H1 (cell line): ENCODE measurements around the gene TEX28. TPM values are rescaled to one million over a fixed set of nuclear protein-coding genes. Genes with fewer than 3 reads are reported as not detected.

ENCODE experiments used
- CBX5 ChIP-seq: fragments of 300-800, 300-1000 bp; sonication (generic); IDR thresholded peaks from 2 replicates; pipeline ENCODE4 v1.7.1; 2016; ENCODE audit warnings: antibody characterized with exemption, low read length, low read depth
- CBX8 ChIP-seq: fragments of 300-800, 300-1000 bp; sonication (generic); IDR thresholded peaks from 2 replicates; pipeline ENCODE4 v1.7.1; 2016; ENCODE audit warnings: low read depth, low read length, borderline replicate concordance
- CHD7 ChIP-seq: fragments of 300-600 bp; sonication (generic); IDR thresholded peaks from 2 replicates; pipeline ENCODE4 v1.7.1; 2012; ENCODE audit warnings: low read length, moderate library complexity, mild to moderate bottlenecking, inconsistent platforms; ENCODE audit not compliant: insufficient replicate concordance
- EGR1 ChIP-seq: IDR thresholded peaks from 2 replicates; pipeline ENCODE4 v1.6.1; 2011; ENCODE audit warnings: low read depth, low read length, borderline replicate concordance
- EP300 ChIP-seq, 2 experiments: IDR thresholded peaks; 1 replicate in 1 of 2; 2 replicates in 1 of 2; pipeline ENCODE4 v1.6.1; 2011 to 2012; ENCODE audit warnings: low read depth in 2 of 2, low read length in 2 of 2, mild to moderate bottlenecking in 2 of 2, borderline replicate concordance in 1 of 2, inconsistent platforms in 1 of 2, moderate library complexity in 1 of 2
- FOSL1 ChIP-seq: IDR thresholded peaks from 2 replicates; pipeline ENCODE4 v1.6.1; 2011; ENCODE audit warnings: mild to moderate bottlenecking, low read depth, low read length, moderate library complexity; ENCODE audit not compliant: insufficient read depth
- JUN ChIP-seq: IDR thresholded peaks from 2 replicates; pipeline ENCODE4 v1.6.1; 2011; ENCODE audit warnings: low read depth, mild to moderate bottlenecking, improper control_type of control experiment, low read length
- KDM5A ChIP-seq: fragments of 200-600 bp; IDR thresholded peaks from 2 replicates; pipeline ENCODE4 v1.7.1; 2012; ENCODE audit warnings: mild to moderate bottlenecking, low read length, inconsistent platforms, mixed read lengths
- MAX ChIP-seq: IDR thresholded peaks from 2 replicates; pipeline ENCODE4 v1.6.1; 2012; ENCODE audit warnings: inconsistent platforms
- SP2 ChIP-seq: IDR thresholded peaks from 2 replicates; pipeline ENCODE4 v1.6.1; 2012; ENCODE audit warnings: mild to moderate bottlenecking, low read length, inconsistent platforms
- SP4 ChIP-seq: IDR thresholded peaks from 2 replicates; pipeline ENCODE4 v1.6.1; 2012; ENCODE audit warnings: low read length, inconsistent platforms
- YY1 ChIP-seq: IDR thresholded peaks from 2 replicates; pipeline ENCODE4 v1.6.1; 2011; ENCODE audit warnings: low read depth, mild to moderate bottlenecking, low read length
- ZNF274 ChIP-seq: IDR thresholded peaks from 2 replicates; pipeline ENCODE4 v1.7.0; 2012; ENCODE audit warnings: low read length, borderline replicate concordance; ENCODE audit errors: extremely low read depth
- polyA plus RNA-seq, 7 experiments: library from polyadenylated mRNA; depleted of rRNA in 3 of 7; stranded (reverse) in 5 of 7; unstranded in 2 of 7; fragments of >200 nt in 5 of 7; fragments of 200-250 nt in 2 of 7; gene quantifications; 1 replicate in 5 of 7; 2 replicates in 1 of 7; 4 replicates in 1 of 7; pipeline versions ENCODE4 v1.2.1 to v1.2.3, GENCODE V29; 2011 to 2013; ENCODE audit warnings: missing spikeins in 2 of 7, mixed read lengths in 2 of 7
- total RNA-seq: library from RNA; stranded (reverse); fragmentation: NEBNext Ultra II Directional; extraction: Animal tissue kit (Norgen Biotek cat#: 25700); gene quantifications from 2 replicates; pipeline ENCODE4 v1.2.1, GENCODE V29; 2021

Gene TEX28
- total and polyA plus RNA-seq, 2 of the 8 experiments (the other 6 are each of a cell fraction or from before 2014, with no cell fraction given): not detected

- TF ChIP-seq CHD7 (no peak), SP4 (no peak), EGR1 (no peak), CBX5 (no peak), CBX8 (no peak), JUN (no peak), EP300 (IDR thresholded peaks at IDR 0.05; ENCODE audit: borderline replicate concordance in 1 of 2, low read depth in 2 of 2, low read length in 2 of 2) (no peak), ZNF274 (no peak), FOSL1 (no peak), YY1 (no peak), MAX (no peak), SP2 (no peak), KDM5A (no peak)
Observed at GRCh38 chrX:154323537-154323936, 28.6 kb upstream of the TEX28 start (continued).
